A549 (cell line): ENCODE data around the gene FSTL4.

ENCODE experiments used
- KDM1A ChIP-seq: fragments of 200-600 bp; sonication (generic); IDR thresholded peaks from 2 replicates; pipeline ENCODE4 v1.6.1; 2016; ENCODE audit warnings: low read depth, mild to moderate bottlenecking
- MAZ ChIP-seq: fragments of 150-350 bp; IDR thresholded peaks from 2 replicates; pipeline ENCODE4 v1.6.1; 2014; ENCODE audit warnings: antibody characterized with exemption, low read depth, low read length, borderline replicate concordance
- RAD21 ChIP-seq, 2 experiments: fragments of >200 bp in 1 of 2; sonication (Bioruptor Twin) in 1 of 2; formaldehyde crosslinking in 1 of 2; IDR thresholded peaks in 1 of 2; conservative IDR thresholded peaks in 1 of 2; 2 replicates in 1 of 2; 3 replicates in 1 of 2; pipeline ENCODE4 v1.6.1; 2012 to 2018; ENCODE audit warnings: inconsistent platforms in 1 of 2
- TF ChIP-seq, protein P1 (sequence below): IDR thresholded peaks from 2 replicates; pipeline ENCODE4 v1.6.1; 2012
- TF ChIP-seq, protein P2 (sequence below): fragments of >200 bp; sonication (Bioruptor Twin); formaldehyde crosslinking; IDR thresholded peaks from 3 replicates; pipeline ENCODE4 v1.5.1; 2016

DNA sequence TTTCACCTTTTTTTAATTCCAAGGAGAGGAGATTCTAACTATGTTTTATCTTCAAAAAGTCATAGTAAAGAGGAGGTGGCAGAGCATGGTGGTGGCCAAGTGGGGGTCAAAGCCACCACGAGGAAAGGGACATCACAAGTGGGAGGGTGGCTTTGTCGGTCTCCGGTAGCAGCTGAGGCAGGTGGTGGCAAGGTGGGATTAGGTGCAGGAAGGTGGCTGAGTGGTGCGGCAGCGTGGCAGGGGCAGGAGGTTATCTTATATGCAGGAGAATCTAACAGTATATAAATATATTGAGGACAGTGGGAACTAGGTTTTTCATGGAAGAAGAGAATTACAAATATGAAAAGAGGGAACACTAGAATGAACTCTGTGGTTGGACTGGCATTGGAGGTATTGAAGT lies 196.8 kb downstream of the FSTL4 start:
- TF ChIP-seq, protein P1, sequence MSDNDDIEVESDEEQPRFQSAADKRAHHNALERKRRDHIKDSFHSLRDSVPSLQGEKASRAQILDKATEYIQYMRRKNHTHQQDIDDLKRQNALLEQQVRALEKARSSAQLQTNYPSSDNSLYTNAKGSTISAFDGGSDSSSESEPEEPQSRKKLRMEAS, result no peak
- TF ChIP-seq RAD21 (conservative IDR thresholded peaks at IDR 0.05 in 1 of 2, IDR thresholded peaks at IDR 0.05 in 1 of 2) (no peak), KDM1A (no peak), MAZ (no peak)
- TF ChIP-seq, protein P2, sequence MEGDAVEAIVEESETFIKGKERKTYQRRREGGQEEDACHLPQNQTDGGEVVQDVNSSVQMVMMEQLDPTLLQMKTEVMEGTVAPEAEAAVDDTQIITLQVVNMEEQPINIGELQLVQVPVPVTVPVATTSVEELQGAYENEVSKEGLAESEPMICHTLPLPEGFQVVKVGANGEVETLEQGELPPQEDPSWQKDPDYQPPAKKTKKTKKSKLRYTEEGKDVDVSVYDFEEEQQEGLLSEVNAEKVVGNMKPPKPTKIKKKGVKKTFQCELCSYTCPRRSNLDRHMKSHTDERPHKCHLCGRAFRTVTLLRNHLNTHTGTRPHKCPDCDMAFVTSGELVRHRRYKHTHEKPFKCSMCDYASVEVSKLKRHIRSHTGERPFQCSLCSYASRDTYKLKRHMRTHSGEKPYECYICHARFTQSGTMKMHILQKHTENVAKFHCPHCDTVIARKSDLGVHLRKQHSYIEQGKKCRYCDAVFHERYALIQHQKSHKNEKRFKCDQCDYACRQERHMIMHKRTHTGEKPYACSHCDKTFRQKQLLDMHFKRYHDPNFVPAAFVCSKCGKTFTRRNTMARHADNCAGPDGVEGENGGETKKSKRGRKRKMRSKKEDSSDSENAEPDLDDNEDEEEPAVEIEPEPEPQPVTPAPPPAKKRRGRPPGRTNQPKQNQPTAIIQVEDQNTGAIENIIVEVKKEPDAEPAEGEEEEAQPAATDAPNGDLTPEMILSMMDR, result no peak
